ENCODE measurements around the gene PACSIN3.

DNA sequence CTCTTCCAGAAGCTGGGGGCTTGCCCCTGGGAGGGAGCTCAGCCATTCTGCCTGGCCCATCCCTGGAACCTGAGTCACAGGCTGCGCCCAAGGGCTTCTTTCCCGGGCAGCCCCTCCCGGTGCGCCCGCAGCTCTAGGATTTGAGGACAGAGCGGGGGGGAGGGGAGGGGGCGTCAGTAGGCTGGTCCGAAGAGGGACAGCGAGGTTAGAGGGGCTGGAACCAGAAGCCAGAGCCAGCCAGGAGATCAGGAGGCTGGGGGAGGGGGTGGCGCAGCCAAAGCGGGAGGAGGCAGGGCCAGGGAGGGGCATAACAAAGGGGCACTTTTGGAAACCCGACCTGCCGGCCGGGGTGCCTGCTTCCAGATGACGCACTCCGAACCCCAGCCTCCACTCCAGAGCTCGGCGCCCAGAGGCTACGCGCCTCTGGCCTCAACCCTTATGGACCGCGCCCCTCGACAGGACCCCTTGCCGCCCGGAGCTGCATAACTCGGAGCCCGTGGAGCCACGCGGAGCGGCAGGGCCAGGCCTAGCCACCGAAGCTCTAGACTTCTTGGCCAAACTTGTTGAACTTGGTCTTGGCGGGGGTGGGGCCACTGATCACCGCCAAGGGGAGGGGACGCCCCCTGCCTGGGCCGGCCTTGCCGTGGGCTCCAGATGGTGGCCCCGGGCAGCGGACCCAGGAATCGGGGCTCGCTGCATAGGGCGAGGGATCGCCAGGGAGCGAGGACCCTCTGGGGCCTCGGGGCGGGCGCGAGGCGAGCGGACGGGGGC is 744 bp downstream of the PACSIN3 start:
- TF ChIP-seq, protein P1, sequence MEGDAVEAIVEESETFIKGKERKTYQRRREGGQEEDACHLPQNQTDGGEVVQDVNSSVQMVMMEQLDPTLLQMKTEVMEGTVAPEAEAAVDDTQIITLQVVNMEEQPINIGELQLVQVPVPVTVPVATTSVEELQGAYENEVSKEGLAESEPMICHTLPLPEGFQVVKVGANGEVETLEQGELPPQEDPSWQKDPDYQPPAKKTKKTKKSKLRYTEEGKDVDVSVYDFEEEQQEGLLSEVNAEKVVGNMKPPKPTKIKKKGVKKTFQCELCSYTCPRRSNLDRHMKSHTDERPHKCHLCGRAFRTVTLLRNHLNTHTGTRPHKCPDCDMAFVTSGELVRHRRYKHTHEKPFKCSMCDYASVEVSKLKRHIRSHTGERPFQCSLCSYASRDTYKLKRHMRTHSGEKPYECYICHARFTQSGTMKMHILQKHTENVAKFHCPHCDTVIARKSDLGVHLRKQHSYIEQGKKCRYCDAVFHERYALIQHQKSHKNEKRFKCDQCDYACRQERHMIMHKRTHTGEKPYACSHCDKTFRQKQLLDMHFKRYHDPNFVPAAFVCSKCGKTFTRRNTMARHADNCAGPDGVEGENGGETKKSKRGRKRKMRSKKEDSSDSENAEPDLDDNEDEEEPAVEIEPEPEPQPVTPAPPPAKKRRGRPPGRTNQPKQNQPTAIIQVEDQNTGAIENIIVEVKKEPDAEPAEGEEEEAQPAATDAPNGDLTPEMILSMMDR (IDR thresholded peaks at IDR 0.05): no peak
- TF ChIP-seq POLR2AphosphoS5 (IDR thresholded peaks at IDR 0.05) (peak; percentile 67 to 90 (median 80)), POLR2A (IDR thresholded peaks at IDR 0.05) (peak; percentile 57 to 77), EP300 (IDR thresholded peaks at IDR 0.05) (peak in 1 of 4 donors; percentile 2)

All from sigmoid colon (tissue), 4 donors.